OCI-M1 (cell line): ENCODE measurements around the gene FHOD1.

Experiments used
- DNase-seq: peaks from one replicate; lab custom pipeline; 2025; lab: John Stamatoyannopoulos, UW

FHOD1 gene

GRCh38 chr16:67247192-67248072 lies at the start of gene FHOD1:
Gene FHOD1 (minus strand): TSS chr16:67247481. CDS start chr16:67247410, 71 bp downstream.
- DNase-seq: peak; percentile 97

GRCh38 chr16:67296420-67296819 lies 49.1 kb upstream of the FHOD1 start:
- no peak for DNase-seq

- no peak for DNase-seq
Observed at GRCh38 chr16:67294938-67295361, 47.7 kb upstream of the FHOD1 start.

GRCh38 chr16:67294171-67294757 lies 47.0 kb upstream of the FHOD1 start:
- DNase-seq: no peak

GRCh38 chr16:67291461-67291860 lies 44.2 kb upstream of the FHOD1 start:
- no peak for DNase-seq

- DNase-seq: no peak
Observed at GRCh38 chr16:67287960-67288359, 40.7 kb upstream of the FHOD1 start.

- DNase-seq: no peak
Observed at GRCh38 chr16:67286441-67287235, 39.4 kb upstream of the FHOD1 start.

- peak; percentile 48 for DNase-seq
Observed at GRCh38 chr16:67284699-67285646, 37.7 kb upstream of the FHOD1 start.

- no peak for DNase-seq
Observed at GRCh38 chr16:67283826-67284555, 36.7 kb upstream of the FHOD1 start.

GRCh38 chr16:67283039-67283825 lies 36.0 kb upstream of the FHOD1 start:
- no peak for DNase-seq

- DNase-seq: no peak
Observed at GRCh38 chr16:67282447-67282805, 35.1 kb upstream of the FHOD1 start.

GRCh38 chr16:67281536-67282446 lies 34.5 kb upstream of the FHOD1 start:
- DNase-seq: no peak

- DNase-seq: no peak
Observed at GRCh38 chr16:67280090-67281015, 33.1 kb upstream of the FHOD1 start.

GRCh38 chr16:67279296-67280089 lies 32.2 kb upstream of the FHOD1 start, which contains the start of gene PLEKHG4:
Gene PLEKHG4 (plus strand): TSS chr16:67279532. CDS start chr16:67280045, 513 bp downstream.
- DNase-seq: peak; percentile 68

- peak; percentile 32 for DNase-seq
Observed at GRCh38 chr16:67278773-67279295, 31.6 kb upstream of the FHOD1 start.

GRCh38 chr16:67277999-67278772 lies 30.9 kb upstream of the FHOD1 start:
- no peak for DNase-seq
